Right cardiac atrium (tissue), 5 donors: ENCODE data around the gene MORN1. TPM values are rescaled to one million over a fixed set of nuclear protein-coding genes. Genes with fewer than 3 reads are reported as not detected.

Experiments
- ATAC-seq, 2 donors: fragments of 200-7000 bp; cut with Tn5 transposase; one replicate each; pipeline versions ENCODE4 v1.8.0 to v1.9.1; 2020; ENCODE audit warnings: moderate library complexity in 2 of 2, mild to moderate bottlenecking in 1 of 2
- DNase-seq, 3 donors: peaks; one replicate each; pipeline ENCODE4 v3.0.0-alpha.2; 2020
- H3K27ac ChIP-seq: one replicate; pipeline ENCODE4 v1.5.1; 2013; ENCODE audit warnings: mild to moderate bottlenecking, low read length, control low read depth, moderate library complexity
- H3K27me3 ChIP-seq: one replicate; pipeline ENCODE4 v1.6.1; 2013; ENCODE audit not compliant: control insufficient read depth, insufficient read depth
- H3K4me1 ChIP-seq: one replicate; pipeline ENCODE4 v1.6.1; 2013; ENCODE audit warnings: low read length; ENCODE audit not compliant: control insufficient read depth, insufficient read depth
- H3K4me3 ChIP-seq: one replicate; pipeline ENCODE4 v1.5.1; 2013; ENCODE audit warnings: low read length, control low read depth
- H3K9me3 ChIP-seq: one replicate; pipeline ENCODE4 v1.6.1; 2013; ENCODE audit warnings: low read length; ENCODE audit not compliant: control insufficient read depth
- WGBS: extraction: QIAGEN DNeasy Blood & Tissue Kit; methylation state at CpG from one replicate; pipeline ENCODE4 v1.1.7; 2013; 5-methylcytosine and 5-hydroxymethylcytosine counted together
- intact Hi-C, 4 donors: fragments of 100-400 bp; cut with DNase I; formaldehyde crosslinking; loops; one replicate each; pipeline versions ENCODE4 v1.11.0 to v1.14.0; 2022 to 2023
- polyA plus RNA-seq: library from polyadenylated mRNA; stranded (reverse); fragments of 200-250 nt; gene quantifications from one replicate; pipeline ENCODE4 v1.2.3, GENCODE V29; 2013
- total RNA-seq, 4 donors: library from RNA; stranded (reverse); fragmentation: NEBNext Ultra II Directional; extraction: Animal tissue kit (Norgen Biotek cat#: 25700); gene quantifications; one replicate each; pipeline ENCODE4 v1.2.1, GENCODE V29; 2021
- donor health status: healthy with polysubstance abuse.
- donor health status: DM: no; HTN: yes; CAD: no.
- donor health status: DM: no; HTN: no; CAD: no.
- donor health status: DM: no; HTN: yes; CAD: no; lungs with severe emphysema.
- donor health status: DM: yes; HTN: yes; CAD: no.

MORN1 gene
- total and polyA plus RNA-seq, 5 donors: 3.2 to 5.1 (median 4.1) TPM

DNA sequence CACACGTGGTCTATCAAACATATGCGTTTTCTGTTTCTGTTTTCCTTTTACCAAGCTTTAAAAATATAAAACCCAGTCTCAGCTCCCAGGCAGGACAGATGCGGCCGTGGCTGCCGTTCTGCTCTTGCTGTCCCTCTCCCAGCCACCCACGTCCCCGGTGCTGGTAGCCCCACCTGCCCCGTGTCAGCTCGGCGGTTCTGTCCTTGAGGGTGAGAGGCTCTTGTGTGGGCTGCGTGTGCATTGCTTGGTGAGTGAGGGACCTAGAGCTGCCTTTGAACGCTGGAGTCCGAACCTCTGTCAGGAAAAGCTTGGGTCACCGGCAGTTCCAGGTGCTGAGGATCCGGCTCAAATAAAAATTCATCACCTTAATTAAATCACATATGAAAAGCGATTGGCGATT is 4.7 kb upstream of the MORN1 start:
- Histone ChIP-seq H3K27me3 (no peaks in the 10 kb centered on the region), H3K27ac (no peak overlapping the region), H3K9me3 (no peaks in the 10 kb centered on the region), H3K4me1 (peaks cover 5% of the 10 kb centered on the region), H3K4me3 (no peak overlapping the region)
- DNase-seq (peak in 1 of 3 donors; percentile 23), ATAC-seq (no peak)
- WGBS: 89% methylated on average over 17 of the region's 17 CpGs
- intact Hi-C loops: no loop called here

DNA sequence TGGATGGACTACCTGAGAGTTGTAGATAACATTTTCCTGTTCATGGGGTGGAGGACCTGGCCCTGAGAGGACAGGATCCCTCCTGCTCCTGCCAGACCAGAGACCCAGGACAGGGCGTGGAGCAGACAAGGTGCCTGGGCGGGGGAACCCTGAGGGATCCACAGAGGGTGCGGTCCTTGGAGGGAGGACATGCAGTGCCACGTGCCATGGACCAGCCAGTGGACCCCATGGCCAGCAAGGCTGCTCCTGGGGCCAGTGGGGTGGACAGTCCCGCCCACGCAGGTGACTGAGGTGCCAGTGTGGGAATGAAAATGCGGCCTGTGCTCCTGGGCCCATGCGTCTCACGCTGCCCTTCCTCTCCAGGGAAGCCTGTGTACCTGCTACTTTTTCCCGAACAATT is 3.9 kb upstream of the MORN1 start:
- WGBS: 81% methylated on average over 10 of the region's 10 CpGs
- Histone ChIP-seq H3K27me3 (no peaks in the 10 kb centered on the region), H3K4me3 (no peak overlapping the region), H3K4me1 (peaks cover 5% of the 10 kb centered on the region), H3K27ac (no peak overlapping the region), H3K9me3 (no peaks in the 10 kb centered on the region)
- ATAC-seq: no peak
- intact Hi-C loops: no loop called here
- peak in 1 of 3 donors; percentile 46 for DNase-seq

DNA sequence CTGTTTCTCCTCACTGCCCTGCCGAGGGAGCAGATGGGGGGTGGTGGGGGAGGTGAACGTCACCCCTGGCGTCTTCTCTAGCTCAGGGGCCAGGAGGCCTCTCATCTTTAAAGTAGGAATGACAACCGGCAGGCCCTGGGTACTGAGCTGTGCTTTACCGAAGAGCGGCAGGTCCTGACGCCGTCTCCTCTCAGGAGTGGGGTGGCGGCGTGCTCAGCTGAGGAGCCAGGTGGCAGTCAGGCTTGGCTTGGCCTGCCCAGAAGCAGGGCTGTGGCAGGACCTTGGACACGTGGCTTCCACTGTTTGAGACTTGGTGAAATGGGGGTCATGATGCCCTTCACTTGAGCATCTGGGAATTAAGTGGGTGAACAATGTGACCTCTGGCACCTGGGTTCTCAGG is 3.4 kb upstream of the MORN1 start:
- ATAC-seq (no peak), DNase-seq (peak in 1 of 3 donors; percentile 39)
- Histone ChIP-seq H3K27me3 (no peaks in the 10 kb centered on the region), H3K9me3 (no peaks in the 10 kb centered on the region), H3K4me1 (peaks cover 5% of the 10 kb centered on the region), H3K4me3 (no peak overlapping the region), H3K27ac (no peak overlapping the region)
- WGBS: 85% methylated on average over 11 of the region's 11 CpGs
- intact Hi-C loops: no loop called here

DNA sequence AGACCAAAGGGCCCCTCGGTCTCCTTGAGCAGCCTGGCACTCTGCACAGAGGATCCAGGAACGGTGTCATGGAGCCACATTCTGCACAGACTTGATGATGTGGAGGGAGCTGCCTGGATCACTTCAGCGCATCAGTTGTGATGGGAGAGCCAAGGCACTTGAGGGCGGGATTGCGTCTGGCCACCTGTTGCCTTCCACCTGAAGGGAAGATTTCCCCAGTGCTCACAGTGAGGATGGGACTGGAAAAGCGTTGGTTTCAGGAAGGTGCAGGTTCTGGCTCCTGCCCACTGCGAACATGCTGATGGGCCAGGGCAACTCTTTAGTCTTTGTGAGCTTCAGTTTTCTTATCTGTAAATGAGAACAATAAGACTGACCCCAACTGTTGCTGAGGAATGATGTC is 2.9 kb upstream of the MORN1 start:
- Histone ChIP-seq H3K4me3 (no peak overlapping the region), H3K4me1 (peaks cover 5% of the 10 kb centered on the region), H3K27me3 (no peaks in the 10 kb centered on the region), H3K27ac (no peak overlapping the region), H3K9me3 (no peaks in the 10 kb centered on the region)
- DNase-seq (peak in 1 of 3 donors; percentile 30), ATAC-seq (no peak)
- intact Hi-C loops: no loop called here
- WGBS: 89% methylated on average over 7 of the region's 7 CpGs

DNA sequence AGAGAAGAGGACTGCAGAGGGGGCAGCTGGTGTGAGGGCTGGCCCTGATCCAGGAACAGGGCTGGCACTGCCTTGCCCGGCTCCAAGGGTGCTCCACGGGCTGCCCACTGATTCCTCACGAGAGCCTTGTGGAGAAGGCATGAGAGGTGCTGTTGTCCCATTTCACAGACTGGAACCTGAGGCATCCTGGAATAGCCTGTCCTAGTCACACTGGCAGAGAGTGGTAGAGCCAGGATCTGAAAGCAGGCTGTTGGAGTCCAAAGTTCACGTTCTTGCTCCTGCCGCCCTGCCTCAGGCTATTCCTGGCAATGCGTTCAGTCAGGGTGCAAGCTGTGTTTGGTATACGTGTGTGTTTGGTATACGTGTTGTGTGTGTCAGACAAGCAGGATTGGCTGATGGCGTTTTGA is 2.1 kb upstream of the MORN1 start:
- intact Hi-C loops: no loop called here
- Histone ChIP-seq H3K9me3 (no peaks in the 10 kb centered on the region), H3K27ac (no peak overlapping the region), H3K4me1 (peaks cover 5% of the 10 kb centered on the region), H3K27me3 (no peaks in the 10 kb centered on the region), H3K4me3 (no peak overlapping the region)
- DNase-seq (peak in 2 of 3 donors; percentile 48 to 56), ATAC-seq (no peak)
- WGBS: 77% methylated on average over 9 of the region's 9 CpGs

DNA sequence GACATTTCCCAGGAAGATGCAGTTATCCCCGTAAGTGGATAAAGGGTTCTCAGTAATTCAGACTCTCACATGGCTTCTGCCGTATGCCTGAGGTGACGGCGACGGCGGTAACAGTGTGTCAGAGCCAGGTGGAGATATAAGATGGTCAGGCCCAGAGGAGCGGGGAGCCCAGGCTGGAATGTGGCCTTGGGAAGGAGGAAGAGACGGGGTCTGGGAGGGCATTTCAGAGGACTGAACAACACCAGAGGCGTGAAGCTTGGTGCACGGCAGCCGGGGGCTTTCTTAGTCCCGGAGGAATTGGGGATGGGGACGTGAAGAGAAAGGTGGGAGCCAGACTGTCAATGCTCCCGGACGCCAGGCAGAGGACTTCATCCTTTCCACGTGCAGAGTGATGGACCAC is 1.3 kb upstream of the MORN1 start:
- Histone ChIP-seq H3K4me1 (peaks cover 5% of the 10 kb centered on the region), H3K27ac (no peak overlapping the region), H3K27me3 (no peaks in the 10 kb centered on the region), H3K4me3 (peak overlapping the region; percentile 87), H3K9me3 (no peaks in the 10 kb centered on the region)
- intact Hi-C loops: no loop called here
- DNase-seq: peak in 2 of 3 donors; percentile 44 to 46
- ATAC-seq: no peak
- WGBS: 36% methylated on average over 16 of the region's 16 CpGs

DNA sequence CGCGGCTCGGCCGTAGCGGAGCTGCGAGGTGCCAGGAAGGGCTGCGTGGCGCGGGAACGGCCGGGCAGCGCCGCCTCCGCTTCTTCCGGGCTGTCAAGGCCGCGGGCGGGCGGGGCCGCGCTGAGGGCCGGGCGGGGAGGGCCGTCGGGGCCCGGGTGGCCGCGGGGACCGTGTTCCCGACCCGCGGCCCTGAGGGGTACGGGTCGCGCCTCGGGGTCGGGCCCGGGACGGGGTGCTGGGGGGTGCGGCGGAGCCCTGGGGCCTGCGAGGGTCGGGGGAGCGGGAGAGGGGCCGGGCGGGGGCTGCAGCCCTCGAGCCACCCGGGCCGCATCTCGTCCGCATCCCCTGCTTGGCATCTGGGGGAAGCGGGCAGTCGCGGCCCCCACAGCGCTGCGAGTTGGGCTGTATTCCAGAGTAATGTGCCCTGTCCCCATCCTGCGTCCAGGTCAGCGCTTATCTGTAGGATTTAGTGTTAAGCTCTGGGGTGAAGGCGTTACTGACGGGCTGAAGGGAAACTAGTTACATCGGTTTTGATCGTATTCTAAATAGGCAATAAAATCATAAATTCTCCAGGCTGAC is 666 bp upstream of the MORN1 start:
- Histone ChIP-seq H3K9me3 (no peaks in the 10 kb centered on the region), H3K4me1 (peaks cover 5% of the 10 kb centered on the region), H3K4me3 (peak overlapping the region; percentile 87), H3K27me3 (no peaks in the 10 kb centered on the region), H3K27ac (peak overlapping the region; percentile 73)
- intact Hi-C loops: no loop called here
- ATAC-seq (no peak), DNase-seq (peak in 1 of 3 donors; percentile 79)
- under 1% methylated on average over 61 of the region's 62 CpGs for WGBS

DNA sequence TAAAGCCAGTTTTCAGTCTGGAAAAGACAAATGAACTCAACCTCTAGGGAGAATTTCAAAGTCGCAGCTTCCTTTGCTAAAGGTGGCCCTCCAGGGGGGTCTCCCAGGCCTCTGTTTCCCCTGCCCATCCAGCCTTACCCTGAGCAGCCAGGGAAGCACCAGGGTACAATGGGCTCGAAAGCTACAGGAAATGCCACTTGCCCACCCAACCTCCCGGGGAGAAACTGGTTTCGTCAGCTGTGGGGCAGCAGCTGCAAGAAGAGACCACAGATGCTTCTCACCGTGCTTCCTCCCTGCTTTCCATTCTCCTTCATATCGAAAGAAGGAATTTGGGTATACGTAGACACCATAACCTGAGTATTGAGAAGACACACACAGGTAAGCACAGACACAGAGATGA is 1.7 kb downstream of the MORN1 start:
- Histone ChIP-seq H3K27ac (no peak overlapping the region), H3K4me1 (peaks cover 5% of the 10 kb centered on the region), H3K4me3 (no peak overlapping the region), H3K27me3 (no peaks in the 10 kb centered on the region), H3K9me3 (no peaks in the 10 kb centered on the region)
- ATAC-seq (no peak), DNase-seq (no peak)
- intact Hi-C loops: no loop called here
- WGBS: 86% methylated on average over 7 of the region's 7 CpGs

DNA sequence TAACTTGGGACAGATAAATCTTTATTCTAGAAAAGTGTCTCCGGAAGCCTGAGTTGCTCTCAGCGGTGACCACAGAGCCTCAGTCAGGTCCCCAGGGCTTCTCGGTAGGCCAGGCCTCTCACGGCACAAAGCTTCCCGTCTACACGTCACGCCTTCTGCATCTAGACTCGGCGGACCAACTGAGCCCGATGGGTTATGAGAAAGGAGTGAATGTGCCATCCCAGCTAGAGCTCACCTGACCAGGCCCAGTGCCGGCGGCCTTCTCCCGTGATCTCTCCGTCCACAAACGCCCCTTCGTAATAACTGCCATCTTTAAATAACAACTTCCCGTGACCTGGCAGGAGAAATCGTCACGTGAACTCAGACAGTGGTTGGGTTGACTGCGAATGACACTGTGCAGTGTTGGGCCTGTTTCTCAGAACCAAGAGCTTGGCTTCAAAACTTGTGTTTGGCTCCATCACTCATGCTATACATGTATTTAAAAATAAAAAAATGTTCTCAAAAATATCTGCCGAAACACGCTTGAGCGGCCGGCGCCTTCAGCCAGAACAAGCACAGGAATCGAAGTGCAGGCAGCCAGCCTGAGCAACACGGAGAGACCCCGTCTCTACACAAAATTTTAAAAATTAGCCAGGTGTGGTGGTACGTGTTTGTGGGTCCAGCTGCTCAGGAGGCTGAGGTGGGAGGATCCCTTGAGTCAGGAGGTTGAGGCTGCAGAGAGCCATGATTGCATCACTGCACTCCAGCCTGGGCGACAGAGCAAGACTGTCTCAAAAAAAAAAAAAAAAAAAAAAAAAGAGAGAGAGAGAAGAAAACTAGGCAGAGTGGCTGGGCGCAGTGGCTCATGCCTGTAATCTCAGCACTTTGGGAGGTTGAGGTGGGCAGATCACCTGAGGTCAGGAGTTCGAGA is 3.1 kb downstream of the MORN1 start:
- Histone ChIP-seq H3K4me1 (peaks cover 5% of the 10 kb centered on the region), H3K27ac (no peak overlapping the region), H3K9me3 (no peaks in the 10 kb centered on the region), H3K27me3 (no peaks in the 10 kb centered on the region), H3K4me3 (no peak overlapping the region)
- 95% methylated on average over 32 of the region's 32 CpGs for WGBS
- ATAC-seq (no peak), DNase-seq (peak; percentile 9 to 53 (median 45))
- intact Hi-C loops: no loop called here

DNA sequence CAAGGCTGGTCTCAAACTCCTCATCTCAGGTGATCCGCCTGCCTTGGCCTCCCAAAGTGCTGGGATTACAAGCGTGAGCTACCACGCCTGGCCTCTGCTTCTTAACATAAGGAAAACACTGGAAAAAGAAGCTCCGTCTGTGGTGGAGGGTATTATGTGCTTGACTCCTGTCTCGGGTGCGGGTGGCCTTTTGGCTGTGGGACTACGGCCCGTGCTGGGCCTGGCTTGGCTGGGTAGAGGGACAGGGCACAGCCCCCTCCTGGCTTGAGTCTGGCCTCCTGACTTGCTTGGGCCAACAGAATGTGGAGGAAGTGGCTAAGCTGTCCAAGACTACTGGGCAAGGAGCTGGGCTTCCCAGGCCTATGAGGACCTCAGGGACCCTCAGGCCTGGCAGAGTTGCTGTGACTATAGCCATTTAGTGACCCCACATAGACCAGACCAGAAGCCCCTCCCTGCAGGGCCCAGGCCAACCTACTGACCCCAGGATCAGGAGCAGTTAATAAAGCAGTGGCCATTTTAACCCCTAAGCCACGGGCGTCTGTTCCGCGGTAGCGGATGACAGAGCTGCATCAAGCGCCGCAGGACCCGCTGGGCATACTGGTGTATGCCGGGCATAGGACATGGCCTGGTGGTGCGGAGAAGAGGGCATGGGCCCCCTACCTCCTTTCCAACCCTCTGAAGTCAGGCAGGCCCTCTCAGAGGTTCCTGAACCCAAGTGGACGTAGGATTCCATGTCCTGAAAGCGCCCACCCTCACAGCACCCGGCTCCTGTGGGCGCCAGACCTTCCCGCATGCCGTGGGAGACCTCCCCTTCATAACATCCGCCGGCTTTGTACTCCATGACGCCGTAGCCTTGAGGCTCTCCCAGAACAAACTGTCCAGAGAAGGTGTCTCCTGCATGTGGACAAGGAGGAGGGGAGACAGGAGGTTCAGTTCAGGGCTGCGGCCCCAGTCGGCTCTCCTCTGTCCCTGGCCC is 4.4 kb downstream of the MORN1 start:
- H3K27me3 ChIP-seq: no peaks in the 10 kb centered on the region
- intact Hi-C loops: no loop called here
- ATAC-seq (no peak), DNase-seq (peak in 2 of 3 donors; percentile 12 to 37)
- no peak overlapping the region for H3K27ac ChIP-seq
- H3K4me3 ChIP-seq: no peak overlapping the region
- no peaks in the 10 kb centered on the region for H3K4me1 ChIP-seq
- WGBS: 94% methylated on average over 30 of the region's 30 CpGs
- H3K9me3 ChIP-seq: no peaks in the 10 kb centered on the region
